ENCODE measurements around the gene ZNF689. TPM values are rescaled to one million over a fixed set of nuclear protein-coding genes. Genes with fewer than 3 reads are reported as not detected.
"Not testable (repeated sequence)": the region's sequence is repeated elsewhere in the genome, so short reads cannot be mapped to it uniquely, and the experiment has no call there.

ZNF689 gene
- total RNA-seq, 1 donor from 2014 or later: 12.1 TPM

DNA sequence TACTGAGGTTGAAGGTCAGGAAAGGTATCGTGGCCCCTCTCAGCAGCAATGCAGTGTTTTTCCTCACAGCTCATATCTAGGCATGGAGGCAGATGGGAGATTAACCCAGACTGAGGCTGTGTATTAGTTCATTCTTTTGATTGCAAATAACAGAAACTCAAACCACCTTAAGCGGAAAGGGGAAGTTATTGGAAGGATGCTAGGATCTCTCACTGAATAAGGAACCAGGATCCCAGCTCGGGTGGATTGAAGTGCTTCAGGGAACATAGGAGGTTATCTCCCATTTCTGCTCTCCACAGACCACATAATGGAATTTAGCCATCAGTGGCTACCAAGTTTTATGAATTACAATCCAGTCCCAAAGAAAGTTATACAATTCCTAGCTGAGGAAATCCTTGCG is 8.2 kb downstream of the ZNF689 start:
- TF ChIP-seq, protein P1, sequence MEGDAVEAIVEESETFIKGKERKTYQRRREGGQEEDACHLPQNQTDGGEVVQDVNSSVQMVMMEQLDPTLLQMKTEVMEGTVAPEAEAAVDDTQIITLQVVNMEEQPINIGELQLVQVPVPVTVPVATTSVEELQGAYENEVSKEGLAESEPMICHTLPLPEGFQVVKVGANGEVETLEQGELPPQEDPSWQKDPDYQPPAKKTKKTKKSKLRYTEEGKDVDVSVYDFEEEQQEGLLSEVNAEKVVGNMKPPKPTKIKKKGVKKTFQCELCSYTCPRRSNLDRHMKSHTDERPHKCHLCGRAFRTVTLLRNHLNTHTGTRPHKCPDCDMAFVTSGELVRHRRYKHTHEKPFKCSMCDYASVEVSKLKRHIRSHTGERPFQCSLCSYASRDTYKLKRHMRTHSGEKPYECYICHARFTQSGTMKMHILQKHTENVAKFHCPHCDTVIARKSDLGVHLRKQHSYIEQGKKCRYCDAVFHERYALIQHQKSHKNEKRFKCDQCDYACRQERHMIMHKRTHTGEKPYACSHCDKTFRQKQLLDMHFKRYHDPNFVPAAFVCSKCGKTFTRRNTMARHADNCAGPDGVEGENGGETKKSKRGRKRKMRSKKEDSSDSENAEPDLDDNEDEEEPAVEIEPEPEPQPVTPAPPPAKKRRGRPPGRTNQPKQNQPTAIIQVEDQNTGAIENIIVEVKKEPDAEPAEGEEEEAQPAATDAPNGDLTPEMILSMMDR (IDR thresholded peaks at IDR 0.05; ENCODE audit: unreplicated experiment): no peak
- no peaks in the 10 kb centered on the region for H3K4me1 Mint-ChIP-seq
- DNase-seq (ENCODE audit: low spot score in 2 of 2, unreplicated experiment in 2 of 2): no peak
- peaks cover 5% of the 10 kb centered on the region for H3K9me3 Mint-ChIP-seq
- H3K27ac Mint-ChIP-seq: no peak overlapping the region
- no peak overlapping the region for H3K4me3 Mint-ChIP-seq
- no peaks in the 10 kb centered on the region for H3K27me3 Mint-ChIP-seq (ENCODE audit: low read depth)
- peaks cover 29% of the 10 kb centered on the region for H3K36me3 Mint-ChIP-seq

DNA sequence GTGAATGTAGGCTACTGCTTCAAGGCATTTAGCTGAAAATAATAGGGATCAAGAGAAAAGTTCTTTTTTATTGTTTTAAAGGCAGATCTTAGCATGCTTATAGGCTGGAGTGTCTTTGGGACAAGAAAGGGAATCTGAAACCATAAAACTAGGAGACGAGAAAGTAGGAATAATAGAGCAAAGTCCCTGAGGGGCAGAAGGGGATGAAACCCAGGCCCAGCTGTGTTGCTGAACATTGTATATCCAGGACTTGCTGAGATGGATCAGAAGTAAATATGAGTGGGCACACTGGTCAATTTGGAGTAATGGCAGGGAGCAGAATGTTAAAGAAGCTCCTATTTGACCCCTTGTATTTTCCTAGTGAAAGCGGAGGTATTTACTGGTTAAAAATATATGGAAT is 9.3 kb downstream of the ZNF689 start:
- no peak for DNase-seq (ENCODE audit: low spot score in 2 of 2, unreplicated experiment in 2 of 2)
- H3K27me3 Mint-ChIP-seq (ENCODE audit: low read depth): no peaks in the 10 kb centered on the region
- peaks cover 27% of the 10 kb centered on the region for H3K36me3 Mint-ChIP-seq
- H3K27ac Mint-ChIP-seq: no peak overlapping the region
- no peak overlapping the region for H3K4me3 Mint-ChIP-seq
- TF ChIP-seq, protein P1 (IDR thresholded peaks at IDR 0.05; ENCODE audit: unreplicated experiment): no peak
- no peaks in the 10 kb centered on the region for H3K4me1 Mint-ChIP-seq
- peaks cover 5% of the 10 kb centered on the region for H3K9me3 Mint-ChIP-seq

DNA sequence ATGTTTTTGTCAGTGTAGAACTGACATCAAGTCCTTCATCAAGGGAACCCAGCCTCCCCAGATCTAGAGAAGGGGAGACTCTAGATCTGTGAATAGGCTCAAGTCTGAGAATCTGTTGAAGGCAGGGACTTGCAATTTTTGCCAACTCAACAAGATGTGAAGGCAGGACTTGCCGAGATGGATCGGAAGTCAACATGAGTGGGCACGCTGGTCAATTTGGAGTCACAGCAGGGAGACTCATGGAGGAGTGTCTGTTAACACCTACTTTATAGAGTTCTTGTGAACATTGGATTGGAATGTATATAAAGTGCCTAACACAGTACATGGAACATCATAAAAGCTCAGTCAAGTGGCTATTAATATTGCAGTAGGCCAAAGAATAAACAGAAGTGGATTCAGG is 10.0 kb downstream of the ZNF689 start:
- Mint-ChIP-seq H3K36me3 (peaks cover 24% of the 10 kb centered on the region), H3K9me3 (peaks cover 5% of the 10 kb centered on the region), H3K27ac (no peak overlapping the region), H3K4me1 (no peaks in the 10 kb centered on the region), H3K27me3 (ENCODE audit: low read depth) (no peaks in the 10 kb centered on the region), H3K4me3 (no peak overlapping the region)
- TF ChIP-seq, protein P1 (IDR thresholded peaks at IDR 0.05; ENCODE audit: unreplicated experiment): no peak
- no peak for DNase-seq (ENCODE audit: low spot score in 2 of 2, unreplicated experiment in 2 of 2)

DNA sequence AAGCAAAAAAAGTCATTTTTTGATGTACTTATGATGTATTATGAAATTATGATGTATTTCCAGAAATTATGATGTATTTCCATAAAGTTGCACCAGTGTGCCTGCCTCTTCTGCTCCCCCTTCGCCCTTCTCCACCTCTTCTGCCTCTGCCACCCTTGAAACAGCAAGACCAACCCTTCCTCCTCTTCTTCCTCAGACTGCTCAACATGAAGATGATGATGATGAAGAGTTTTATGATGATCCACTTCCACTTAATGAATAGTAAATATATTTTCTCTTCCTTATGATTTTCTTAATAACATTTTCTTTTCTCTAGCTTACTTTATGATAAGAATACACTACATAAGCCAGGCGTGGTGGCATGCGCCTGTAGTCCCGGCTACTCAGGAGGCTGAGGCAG is 17.3 kb downstream of the ZNF689 start:
- DNase-seq (ENCODE audit: low spot score in 2 of 2, unreplicated experiment in 2 of 2): no peak
- no peak overlapping the region for H3K4me3 Mint-ChIP-seq
- H3K27ac Mint-ChIP-seq: no peak overlapping the region
- no peaks in the 10 kb centered on the region for H3K4me1 Mint-ChIP-seq
- peaks cover 5% of the 10 kb centered on the region for H3K36me3 Mint-ChIP-seq
- TF ChIP-seq, protein P1 (IDR thresholded peaks at IDR 0.05; ENCODE audit: unreplicated experiment): no peak
- no peaks in the 10 kb centered on the region for H3K9me3 Mint-ChIP-seq
- no peaks in the 10 kb centered on the region for H3K27me3 Mint-ChIP-seq (ENCODE audit: low read depth)

DNA sequence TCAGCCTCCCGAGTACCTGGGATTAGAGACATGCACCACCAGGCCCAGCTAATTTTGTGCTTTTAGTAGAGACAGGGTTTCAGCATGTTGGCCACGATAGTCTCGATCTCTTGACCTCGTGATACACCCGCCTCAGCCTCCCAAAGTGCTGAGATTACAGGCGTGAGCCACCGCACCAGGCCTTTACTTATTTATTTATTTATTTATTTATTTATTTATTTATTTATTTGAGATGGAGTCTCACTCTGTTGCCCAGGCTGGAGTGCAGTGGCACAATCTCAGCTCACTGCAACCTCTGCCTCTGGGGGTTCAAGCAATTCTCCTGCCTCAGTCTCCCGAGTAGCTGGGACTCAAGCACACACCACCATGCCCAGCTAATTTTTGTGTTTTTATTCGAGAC is 19.3 kb downstream of the ZNF689 start:
- H3K9me3 Mint-ChIP-seq; H3K4me3 Mint-ChIP-seq; H3K27me3 Mint-ChIP-seq (ENCODE audit: low read depth); H3K36me3 Mint-ChIP-seq; DNase-seq (ENCODE audit: low spot score in 2 of 2, unreplicated experiment in 2 of 2); H3K4me1 Mint-ChIP-seq; H3K27ac Mint-ChIP-seq: not testable (repeated sequence)

DNA sequence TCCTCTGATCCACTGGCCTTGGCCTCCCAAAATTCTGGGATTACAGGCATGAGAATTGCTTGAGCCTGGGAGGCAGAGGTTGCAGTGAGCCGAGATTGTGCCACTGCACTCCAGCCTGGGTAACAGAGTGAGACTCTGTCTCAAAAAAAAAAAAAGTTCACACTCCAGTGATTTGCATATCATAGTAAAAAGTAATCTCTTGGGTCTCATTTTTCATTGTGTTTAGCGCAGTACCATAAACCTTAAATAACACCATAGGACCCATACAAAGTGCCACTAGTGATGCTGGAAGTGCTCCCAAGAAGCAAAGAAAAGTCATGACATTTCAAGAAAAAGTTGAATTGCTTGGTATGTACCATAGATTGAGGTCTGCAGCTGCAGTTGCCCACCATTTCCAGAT is 20.6 kb downstream of the ZNF689 start:
- H3K9me3 Mint-ChIP-seq; H3K27me3 Mint-ChIP-seq (ENCODE audit: low read depth); H3K4me3 Mint-ChIP-seq; DNase-seq (ENCODE audit: low spot score in 2 of 2, unreplicated experiment in 2 of 2); H3K36me3 Mint-ChIP-seq; H3K27ac Mint-ChIP-seq: not testable (repeated sequence)
- H3K4me1 Mint-ChIP-seq: peaks cover 11% of the 10 kb centered on the region

DNA sequence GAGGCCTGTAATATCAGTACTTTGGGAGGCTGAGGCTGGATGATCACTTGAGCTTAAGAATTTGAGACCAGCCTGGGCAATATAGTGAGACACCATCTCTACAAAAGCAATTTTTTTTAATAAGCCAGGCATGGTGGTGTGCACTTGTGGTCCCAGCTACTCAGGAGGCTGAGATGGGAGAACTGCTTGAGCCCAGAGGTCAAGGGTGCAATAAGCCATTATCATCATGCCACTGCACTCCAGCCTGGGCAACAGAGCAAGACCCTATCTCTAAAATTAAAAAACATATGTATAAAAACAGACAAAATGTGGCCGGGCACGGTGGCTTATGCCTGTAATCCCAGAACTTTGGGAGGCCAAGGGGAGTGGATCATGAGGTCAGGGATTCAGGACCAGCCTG is 21.5 kb downstream of the ZNF689 start:
- Mint-ChIP-seq H3K27ac (no peak overlapping the region), H3K9me3 (no peaks in the 10 kb centered on the region), H3K4me1 (peaks cover 13% of the 10 kb centered on the region), H3K36me3 (no peaks in the 10 kb centered on the region), H3K4me3 (no peak overlapping the region), H3K27me3 (ENCODE audit: low read depth) (no peaks in the 10 kb centered on the region)
- no peak for DNase-seq (ENCODE audit: low spot score in 2 of 2, unreplicated experiment in 2 of 2)
- TF ChIP-seq, protein P1 (IDR thresholded peaks at IDR 0.05; ENCODE audit: unreplicated experiment): no peak
